Tibial nerve (tissue), 3 donors: ENCODE data around the gene DYNC1H1.

ENCODE experiments used
- CTCF ChIP-seq, 5 experiments: fragments of 200-600 bp in 3 of 5; fragments of 450-650 bp in 2 of 5; sonication (generic) in 3 of 5; IDR thresholded peaks; one replicate each; pipeline ENCODE4 v1.5.1; 2016 to 2019; ENCODE audit warnings: antibody characterized with exemption in 5 of 5, mild to moderate bottlenecking in 3 of 5, moderate library complexity in 2 of 5
- POLR2A ChIP-seq, 2 donors: fragments of 450-650 bp; IDR thresholded peaks; one replicate each; pipeline ENCODE4 v1.6.1; 2017; ENCODE audit warnings: antibody characterized with exemption in 2 of 2, mild to moderate bottlenecking in 2 of 2, moderate library complexity in 2 of 2

GRCh38 chr14:102013669-102014200, 49.4 kb downstream of the DYNC1H1 start:
- no peak for TF ChIP-seq POLR2A (IDR thresholded peaks at IDR 0.05)
- TF ChIP-seq CTCF (IDR thresholded peaks at IDR 0.05) = no peak
